NCI-H446 treated with DMSO at 0.1 percent for 48 hours (cell line): ENCODE data around the gene TOMM34.

ENCODE experiments used
- DNase-seq: peaks from one replicate; lab custom pipeline; 2025; lab: John Stamatoyannopoulos, UW

The TOMM34 gene

DNA sequence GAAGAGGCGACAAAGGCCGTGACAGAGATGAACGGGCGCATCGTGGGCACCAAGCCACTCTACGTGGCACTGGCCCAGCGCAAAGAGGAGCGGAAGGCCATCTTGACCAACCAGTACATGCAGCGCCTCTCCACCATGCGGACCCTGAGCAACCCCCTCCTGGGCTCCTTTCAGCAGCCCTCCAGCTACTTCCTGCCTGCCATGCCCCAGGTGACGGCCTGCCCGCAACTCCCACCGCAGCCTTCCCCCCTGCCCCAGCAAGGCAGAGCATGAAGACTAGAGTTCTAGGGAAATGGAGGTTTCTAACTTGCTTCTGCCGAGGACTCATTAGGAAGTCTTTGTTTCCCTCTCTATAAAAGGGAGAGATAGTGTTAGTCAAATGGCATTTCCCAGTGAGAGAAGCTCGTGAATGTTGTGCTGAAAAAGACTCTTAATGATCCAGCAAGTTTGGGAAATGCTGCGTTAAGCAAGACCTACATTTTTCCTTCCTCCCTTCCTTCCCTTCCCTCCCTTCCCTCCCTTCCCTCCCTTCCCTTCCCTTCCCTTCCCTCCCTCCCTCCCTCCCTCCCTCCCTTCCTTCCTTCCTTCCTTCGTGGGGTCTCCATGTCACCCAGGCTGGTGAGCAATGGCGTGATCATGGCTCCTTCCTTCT lies 29.6 kb downstream of the TOMM34 start:
- DNase-seq: no peak

DNA sequence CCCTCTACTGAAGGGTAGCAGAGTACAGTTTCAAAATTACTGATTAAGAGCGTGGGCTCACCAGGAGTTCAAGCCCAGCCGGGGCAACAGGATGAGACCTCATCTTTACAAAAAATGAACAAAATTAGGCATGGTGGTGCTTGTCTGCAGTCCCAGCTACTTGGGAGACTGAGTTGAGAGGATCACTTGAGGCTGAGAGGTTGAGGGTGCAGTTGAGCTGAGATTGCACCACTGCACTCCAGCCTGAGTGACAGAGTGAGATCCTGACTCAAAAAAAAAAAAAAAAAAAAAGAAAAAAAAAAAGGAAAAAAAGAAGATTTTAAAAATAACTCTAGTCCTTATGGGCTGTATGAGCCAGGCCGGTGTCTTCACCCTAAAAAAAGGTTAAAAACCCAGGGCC lies 31.6 kb downstream of the TOMM34 start:
- no peak for DNase-seq

DNA sequence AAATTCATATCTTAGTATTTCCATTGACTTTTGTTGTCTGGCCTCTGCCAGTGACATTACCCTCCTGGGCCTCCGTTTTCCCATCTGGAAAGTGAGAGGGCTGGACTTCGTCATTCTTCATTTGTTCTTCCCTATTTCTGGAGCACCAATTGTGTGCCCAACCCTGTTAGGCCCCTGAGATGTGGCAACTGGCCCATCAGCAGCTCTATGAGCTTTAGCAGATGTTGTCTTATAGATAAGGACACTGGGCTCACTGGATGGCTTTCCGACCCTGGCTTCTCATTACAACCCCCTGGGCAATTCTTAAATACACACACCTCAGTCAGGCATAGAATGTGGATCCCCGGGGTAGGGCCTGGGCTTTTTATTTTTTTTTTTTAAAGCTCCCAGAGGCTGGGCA lies 35.7 kb downstream of the TOMM34 start:
- no peak for DNase-seq

DNA sequence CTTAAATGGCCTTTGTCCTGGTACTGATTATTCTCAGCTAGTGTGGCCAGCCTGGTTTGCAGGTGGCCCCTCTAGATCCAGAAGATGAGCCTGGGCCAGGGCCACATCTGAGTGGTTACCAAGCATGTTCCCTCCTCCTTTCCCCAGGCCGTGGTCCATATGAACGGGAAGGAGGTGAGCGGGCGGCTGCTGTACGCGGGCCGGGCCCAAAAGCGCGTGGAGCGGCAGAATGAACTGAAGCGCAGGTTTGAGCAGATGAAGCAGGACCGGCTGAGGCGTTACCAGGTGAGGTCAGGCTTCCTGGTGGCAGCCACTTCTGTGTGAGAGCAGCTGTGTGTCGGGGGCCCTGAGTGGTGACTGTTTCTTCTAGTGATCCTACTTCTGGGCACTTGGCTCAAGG lies 38.8 kb downstream of the TOMM34 start:
- DNase-seq: no peak

GRCh38 chr20:44918761-44919160 lies 41.4 kb downstream of the TOMM34 start:
- DNase-seq: no peak

DNA sequence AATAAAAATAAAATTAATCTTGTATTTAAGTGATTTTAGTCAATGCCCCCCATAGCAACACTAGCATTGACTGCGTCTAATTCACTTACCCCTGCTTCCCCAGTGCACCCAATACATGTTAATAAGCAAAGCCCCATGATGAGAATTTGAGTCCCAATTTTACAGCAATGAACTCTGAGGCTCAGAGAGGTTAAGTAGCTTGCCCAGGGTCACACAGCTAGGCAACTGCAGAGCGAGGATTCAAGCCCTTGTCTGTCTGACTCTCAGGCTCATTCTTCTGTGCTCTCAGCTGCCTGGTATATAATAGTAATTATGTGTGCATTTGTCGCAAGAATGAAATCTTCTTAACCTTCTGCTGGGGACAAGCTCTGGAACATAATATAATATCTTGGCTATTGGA lies 41.9 kb downstream of the TOMM34 start:
- DNase-seq: no peak

DNA sequence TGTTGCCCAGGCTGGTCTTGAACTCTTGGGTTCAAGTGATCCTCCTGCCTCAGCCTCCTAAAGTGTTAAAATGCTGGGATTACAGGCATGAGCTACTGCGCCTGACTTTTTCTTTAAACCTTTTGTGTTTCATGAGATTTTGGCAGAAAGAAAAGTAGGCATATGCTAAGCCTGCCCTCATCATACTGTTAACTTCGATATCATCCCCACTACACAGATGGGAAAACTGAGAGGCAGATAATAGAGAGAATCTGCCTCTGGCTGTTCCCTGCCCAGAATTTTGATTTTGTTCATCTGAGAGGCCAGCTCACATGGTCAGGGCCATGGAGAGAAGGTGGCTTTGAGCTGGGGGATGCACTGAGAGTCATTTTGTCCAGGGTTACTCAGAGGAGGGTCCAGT lies 42.8 kb downstream of the TOMM34 start:
- no peak for DNase-seq

DNA sequence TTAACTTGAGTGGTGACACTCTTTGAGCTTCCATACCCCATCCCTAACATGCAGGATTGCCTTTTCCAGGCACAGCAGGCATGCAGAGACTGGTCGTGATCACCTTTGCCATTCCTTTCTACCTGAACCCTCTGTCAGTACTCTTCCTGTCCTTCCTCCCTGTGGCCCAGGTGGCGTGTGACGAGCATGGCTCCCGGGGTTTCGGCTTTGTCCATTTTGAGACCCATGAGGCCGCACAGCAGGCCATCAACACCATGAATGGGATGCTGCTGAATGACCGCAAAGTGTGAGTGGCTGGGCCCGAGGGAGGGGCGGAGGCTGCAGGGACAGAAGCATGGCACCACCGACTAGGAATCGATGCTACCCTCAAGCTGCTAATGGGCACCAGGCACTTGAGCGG lies 43.6 kb downstream of the TOMM34 start:
- DNase-seq: no peak

GRCh38 chr20:44914924-44915323 lies 45.3 kb downstream of the TOMM34 start:
- no peak for DNase-seq

DNA sequence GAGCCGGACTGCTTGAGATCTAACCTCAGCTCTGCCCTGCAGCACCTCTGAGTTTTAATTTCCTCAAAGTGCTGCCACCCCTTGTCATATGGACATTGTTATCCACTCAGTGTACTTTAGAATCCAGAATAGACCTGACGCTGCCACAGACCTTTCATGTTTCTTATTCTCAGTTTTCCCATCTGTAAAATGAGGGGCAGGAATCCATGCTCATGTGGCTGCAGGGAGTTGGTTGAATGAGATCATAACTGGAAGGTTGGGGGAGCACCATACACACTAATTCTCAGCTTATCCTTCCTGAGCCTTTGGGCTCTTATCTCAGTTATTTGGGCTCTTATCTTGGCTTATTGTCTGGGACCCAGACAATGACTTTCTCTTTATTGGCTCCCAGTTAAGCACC lies 48.0 kb downstream of the TOMM34 start:
- no peak for DNase-seq

DNA sequence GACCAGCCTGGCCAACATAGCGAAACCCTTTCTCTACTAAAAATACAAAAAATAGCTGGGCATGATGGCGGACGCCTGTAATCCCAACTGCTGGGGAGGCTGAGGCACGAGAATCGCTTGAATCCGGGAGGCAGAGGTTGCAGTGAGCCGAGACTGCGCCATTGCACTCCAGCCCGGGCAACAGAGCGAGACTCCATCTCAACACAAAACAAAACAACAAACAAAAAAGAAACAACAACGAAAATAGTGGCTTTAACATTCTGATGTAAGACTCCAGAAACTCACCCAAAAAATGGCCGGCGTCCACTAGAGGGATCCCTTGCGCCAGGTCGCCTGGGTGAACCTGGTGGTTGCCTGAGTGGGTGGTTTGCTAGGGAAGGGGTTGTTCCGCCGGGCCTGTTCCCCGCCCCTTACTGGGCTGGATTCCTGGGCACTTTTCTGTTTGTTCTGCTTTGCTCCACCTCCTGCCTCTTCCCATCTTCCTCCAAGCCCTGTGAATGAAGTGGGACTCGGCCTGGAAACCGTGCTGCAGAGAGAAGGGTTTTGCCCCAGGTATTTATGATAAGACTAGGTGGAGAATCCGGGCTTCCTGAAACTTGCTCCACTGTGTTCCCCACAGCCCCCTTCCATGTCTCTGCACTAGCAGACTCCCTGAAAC lies 48.8 kb downstream of the TOMM34 start:
- DNase-seq: no peak

DNA sequence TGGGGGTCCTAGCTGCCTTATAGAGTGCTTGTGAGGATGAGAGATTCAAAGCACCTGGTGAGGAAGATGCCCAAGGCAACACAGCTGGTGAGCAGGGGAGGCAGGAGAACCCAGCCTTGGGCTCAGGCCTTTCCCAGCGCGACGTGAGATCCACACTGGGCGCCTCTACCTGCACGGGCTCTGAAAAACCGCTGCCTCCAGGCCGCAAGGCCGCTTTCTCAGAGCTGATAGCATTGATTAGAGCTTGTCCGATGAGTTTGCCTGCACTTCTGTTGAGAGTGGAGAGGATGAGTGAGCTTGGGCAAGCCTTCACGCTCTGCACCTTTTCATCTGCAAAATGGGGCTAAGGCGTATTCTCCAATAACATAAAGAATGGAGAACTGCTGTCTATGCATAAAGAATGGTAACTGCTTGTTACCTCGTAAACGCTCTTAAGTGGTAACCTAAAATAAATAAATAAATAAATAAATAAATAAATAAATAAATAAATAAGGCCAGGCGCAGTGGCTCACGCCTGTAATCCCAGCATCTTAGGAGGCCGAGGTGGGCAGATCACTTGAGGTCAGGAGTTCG lies 49.4 kb downstream of the TOMM34 start:
- DNase-seq: no peak

GRCh38 chr20:44909872-44910689 lies 50.1 kb downstream of the TOMM34 start, which contains the start of gene PABPC1L:
Gene PABPC1L (plus strand): TSS chr20:44910060. CDS start chr20:44910144, 84 bp downstream.
- DNase-seq: no peak

- DNase-seq: no peak
Observed at GRCh38 chr20:44908987-44909871, 51.0 kb downstream of the TOMM34 start.

GRCh38 chr20:44904377-44904776 lies 55.8 kb downstream of the TOMM34 start:
- no peak for DNase-seq

DNA sequence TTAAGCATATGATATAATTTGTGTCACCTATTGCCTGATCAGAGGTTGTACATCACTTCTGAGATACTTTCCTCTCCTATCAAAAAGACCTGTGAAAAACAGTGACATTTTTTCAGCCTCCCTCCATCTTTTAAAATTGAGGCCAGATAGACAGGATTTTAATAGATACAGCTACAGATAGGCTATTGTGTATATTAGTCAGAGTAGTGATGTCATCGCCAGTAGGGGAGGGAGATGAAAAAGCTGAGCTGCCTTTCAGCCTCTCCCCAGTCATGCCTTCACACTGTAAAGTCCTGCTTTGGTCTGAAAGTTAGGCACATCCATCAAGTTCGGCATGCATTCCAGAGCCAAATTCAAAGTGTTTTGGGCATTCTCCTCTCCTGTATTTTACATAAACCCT lies 58.2 kb downstream of the TOMM34 start:
- DNase-seq: no peak

- no peak for DNase-seq
Observed at GRCh38 chr20:44900231-44900854, 59.9 kb downstream of the TOMM34 start.

GRCh38 chr20:44897133-44897532 lies 63.1 kb downstream of the TOMM34 start:
- DNase-seq: no peak

- DNase-seq: no peak
Observed at GRCh38 chr20:44896583-44896982, 63.6 kb downstream of the TOMM34 start.

- no peak for DNase-seq
Observed at GRCh38 chr20:44894959-44895358, 65.2 kb downstream of the TOMM34 start.
